Measurements from ENCODE around the gene TGM5. TPM values are rescaled to one million over a fixed set of nuclear protein-coding genes. Genes with fewer than 3 reads are reported as not detected.

TGM5 gene
- not detected for polyA plus RNA-seq (2013, experiment 1 of 2)
- not detected for polyA plus RNA-seq (2013, experiment 2 of 2)

- Histone ChIP-seq H3K27ac (ENCODE audit: low read length, poor library complexity, severe bottlenecking) (no peak within 1 kb of the TSS), H2AFZ (ENCODE audit: low read depth, low read length) (no peak within 1 kb of the TSS), H2BK5ac (ENCODE audit: low read depth, low read length, poor library complexity, severe bottlenecking) (no peak within 1 kb of the TSS), H3K4me2 (ENCODE audit: low read length, poor library complexity, severe bottlenecking) (no peak within 1 kb of the TSS), H3K79me1 (replicated peaks; ENCODE audit: low read length, poor library complexity, severe bottlenecking) (no peaks in the 10 kb centered on the region), H3K9ac (ENCODE audit: low read length) (no peak within 1 kb of the TSS), H3K4me3 (ENCODE audit: insufficient read depth in 1 of 2, low read depth in 1 of 2, low read length in 2 of 2) (no peak within 1 kb of the TSS), H4K91ac (ENCODE audit: low read length) (no peak within 1 kb of the TSS), H2BK120ac (ENCODE audit: low read depth, low read length) (no peak within 1 kb of the TSS), H3K27me3 (ENCODE audit: control insufficient read depth in 1 of 2, insufficient read depth in 1 of 2, low read length in 2 of 2) (peaks cover 56 to 78% of the 10 kb centered on the region in 2 experiments), H3K4ac (ENCODE audit: low read depth in 1 of 2, low read length in 2 of 2) (no peak within 1 kb of the TSS), H4K8ac (ENCODE audit: low read length) (no peak within 1 kb of the TSS), H3K36me3 (ENCODE audit: control insufficient read depth in 1 of 2, insufficient read depth in 2 of 2, low read depth in 1 of 2, low read length in 2 of 2) (no peaks in the 10 kb centered on the region), H2BK15ac (ENCODE audit: low read depth, poor library complexity, severe bottlenecking) (no peak within 1 kb of the TSS), H3K9me3 (ENCODE audit: control insufficient read depth, low read length) (no peaks in the 10 kb centered on the region), H3K23ac (ENCODE audit: low read length in 2 of 2) (no peak within 1 kb of the TSS), H3K14ac (ENCODE audit: low read length in 2 of 2) (peak within 1 kb of the TSS in 1 of 2 experiments; percentile 22), H2BK12ac (ENCODE audit: low read length in 2 of 2) (no peak within 1 kb of the TSS), H2AK5ac (ENCODE audit: low read length, severe bottlenecking) (no peak within 1 kb of the TSS), H3K18ac (ENCODE audit: low read depth in 1 of 2, low read length in 2 of 2) (no peak within 1 kb of the TSS), H3K4me1 (ENCODE audit: control insufficient read depth, insufficient read depth, low read depth, low read length) (no peaks in the 10 kb centered on the region)
- no peak for DNase-seq
- WGBS: 84% methylated on average over 8 of the region's 8 CpGs
These were observed at the start of gene TGM5 for GRCh38 chr15:43266834-43267233. Gene TGM5, minus strand, starts transcription at chr15:43266928. Its CDS starts 79 bp downstream, at chr15:43266849.

GRCh38 chr15:43314171-43314570, 47.4 kb upstream of the TGM5 start:
- Histone ChIP-seq H3K27ac (ENCODE audit: low read length, poor library complexity, severe bottlenecking) (no peak overlapping the region), H2BK120ac (ENCODE audit: low read depth, low read length) (no peak overlapping the region), H3K14ac (ENCODE audit: low read length in 2 of 2) (no peak overlapping the region), H2AK5ac (ENCODE audit: low read length, severe bottlenecking) (no peak overlapping the region), H3K9me3 (ENCODE audit: control insufficient read depth, low read length) (no peaks in the 10 kb centered on the region), H3K18ac (ENCODE audit: low read depth in 1 of 2, low read length in 2 of 2) (no peak overlapping the region), H3K4me1 (ENCODE audit: control insufficient read depth, insufficient read depth, low read depth, low read length) (peaks cover 2% of the 10 kb centered on the region), H2BK5ac (ENCODE audit: low read depth, low read length, poor library complexity, severe bottlenecking) (no peak overlapping the region), H3K4me2 (ENCODE audit: low read length, poor library complexity, severe bottlenecking) (no peak overlapping the region), H3K9ac (ENCODE audit: low read length) (no peak overlapping the region), H3K27me3 (ENCODE audit: control insufficient read depth in 1 of 2, insufficient read depth in 1 of 2, low read length in 2 of 2) (peaks cover 24 to 52% of the 10 kb centered on the region in 2 experiments), H3K79me1 (replicated peaks; ENCODE audit: low read length, poor library complexity, severe bottlenecking) (no peaks in the 10 kb centered on the region), H3K4ac (ENCODE audit: low read depth in 1 of 2, low read length in 2 of 2) (no peak overlapping the region), H2AFZ (ENCODE audit: low read depth, low read length) (no peak overlapping the region), H3K4me3 (ENCODE audit: insufficient read depth in 1 of 2, low read depth in 1 of 2, low read length in 2 of 2) (no peak overlapping the region), H2BK15ac (ENCODE audit: low read depth, poor library complexity, severe bottlenecking) (no peak overlapping the region), H4K8ac (ENCODE audit: low read length) (no peak overlapping the region), H4K91ac (ENCODE audit: low read length) (no peak overlapping the region), H3K36me3 (ENCODE audit: control insufficient read depth in 1 of 2, insufficient read depth in 2 of 2, low read depth in 1 of 2, low read length in 2 of 2) (no peaks in the 10 kb centered on the region), H2BK12ac (ENCODE audit: low read length in 2 of 2) (no peak overlapping the region), H3K23ac (ENCODE audit: low read length in 2 of 2) (no peak overlapping the region)
- WGBS: 45% methylated on average over 3 of the region's 3 CpGs
- peak; percentile 14 for DNase-seq

- peaks cover 37 to 60% of the 10 kb centered on the region in 2 experiments for H3K27me3 ChIP-seq (ENCODE audit: control insufficient read depth in 1 of 2, insufficient read depth in 1 of 2, low read length in 2 of 2)
- WGBS: 68% methylated on average over 4 of the region's 4 CpGs
- H3K23ac ChIP-seq (ENCODE audit: low read length in 2 of 2): no peak overlapping the region
- H3K9me3 ChIP-seq (ENCODE audit: control insufficient read depth, low read length): no peaks in the 10 kb centered on the region
- H4K8ac ChIP-seq (ENCODE audit: low read length): no peak overlapping the region
- no peak overlapping the region for H3K4ac ChIP-seq (ENCODE audit: low read depth in 1 of 2, low read length in 2 of 2)
- DNase-seq: no peak
- no peak overlapping the region for H2AK5ac ChIP-seq (ENCODE audit: low read length, severe bottlenecking)
- no peak overlapping the region for H3K9ac ChIP-seq (ENCODE audit: low read length)
- H3K36me3 ChIP-seq (ENCODE audit: control insufficient read depth in 1 of 2, insufficient read depth in 2 of 2, low read depth in 1 of 2, low read length in 2 of 2): no peaks in the 10 kb centered on the region
- H2BK120ac ChIP-seq (ENCODE audit: low read depth, low read length): no peak overlapping the region
- no peak overlapping the region for H3K18ac ChIP-seq (ENCODE audit: low read depth in 1 of 2, low read length in 2 of 2)
- no peak overlapping the region for H2BK12ac ChIP-seq (ENCODE audit: low read length in 2 of 2)
- H2BK5ac ChIP-seq (ENCODE audit: low read depth, low read length, poor library complexity, severe bottlenecking): no peak overlapping the region
- H3K4me1 ChIP-seq (ENCODE audit: control insufficient read depth, insufficient read depth, low read depth, low read length): no peaks in the 10 kb centered on the region
- no peak overlapping the region for H2AFZ ChIP-seq (ENCODE audit: low read depth, low read length)
- no peak overlapping the region for H3K27ac ChIP-seq (ENCODE audit: low read length, poor library complexity, severe bottlenecking)
- H4K91ac ChIP-seq (ENCODE audit: low read length): no peak overlapping the region
- H2BK15ac ChIP-seq (ENCODE audit: low read depth, poor library complexity, severe bottlenecking): no peak overlapping the region
- no peak overlapping the region for H3K14ac ChIP-seq (ENCODE audit: low read length in 2 of 2)
- H3K4me3 ChIP-seq (ENCODE audit: insufficient read depth in 1 of 2, low read depth in 1 of 2, low read length in 2 of 2): no peak overlapping the region
- H3K79me1 ChIP-seq (replicated peaks; ENCODE audit: low read length, poor library complexity, severe bottlenecking): no peaks in the 10 kb centered on the region
- H3K4me2 ChIP-seq (ENCODE audit: low read length, poor library complexity, severe bottlenecking): no peak overlapping the region
These were observed 45.6 kb upstream of the TGM5 start for GRCh38 chr15:43312378-43312777.

- Histone ChIP-seq H2BK15ac (ENCODE audit: low read depth, poor library complexity, severe bottlenecking) (peak within 1 kb of the TSS; percentile 6), H3K27me3 (ENCODE audit: control insufficient read depth in 1 of 2, insufficient read depth in 1 of 2, low read length in 2 of 2) (peaks cover 17 to 50% of the 10 kb centered on the region in 2 experiments), H3K23ac (ENCODE audit: low read length in 2 of 2) (no peak within 1 kb of the TSS), H3K18ac (ENCODE audit: low read depth in 1 of 2, low read length in 2 of 2) (no peak within 1 kb of the TSS), H2AFZ (ENCODE audit: low read depth, low read length) (no peak within 1 kb of the TSS), H3K36me3 (ENCODE audit: control insufficient read depth in 1 of 2, insufficient read depth in 2 of 2, low read depth in 1 of 2, low read length in 2 of 2) (no peaks in the 10 kb centered on the region), H3K4ac (ENCODE audit: low read depth in 1 of 2, low read length in 2 of 2) (no peak within 1 kb of the TSS), H3K79me1 (replicated peaks; ENCODE audit: low read length, poor library complexity, severe bottlenecking) (no peaks in the 10 kb centered on the region), H3K4me1 (ENCODE audit: control insufficient read depth, insufficient read depth, low read depth, low read length) (no peaks in the 10 kb centered on the region), H3K9ac (ENCODE audit: low read length) (no peak within 1 kb of the TSS), H3K4me2 (ENCODE audit: low read length, poor library complexity, severe bottlenecking) (no peak within 1 kb of the TSS), H2BK120ac (ENCODE audit: low read depth, low read length) (no peak within 1 kb of the TSS), H3K9me3 (ENCODE audit: control insufficient read depth, low read length) (no peaks in the 10 kb centered on the region), H4K8ac (ENCODE audit: low read length) (no peak within 1 kb of the TSS), H3K4me3 (ENCODE audit: insufficient read depth in 1 of 2, low read depth in 1 of 2, low read length in 2 of 2) (no peak within 1 kb of the TSS), H2BK5ac (ENCODE audit: low read depth, low read length, poor library complexity, severe bottlenecking) (no peak within 1 kb of the TSS), H3K27ac (ENCODE audit: low read length, poor library complexity, severe bottlenecking) (no peak within 1 kb of the TSS), H2BK12ac (ENCODE audit: low read length in 2 of 2) (no peak within 1 kb of the TSS), H2AK5ac (ENCODE audit: low read length, severe bottlenecking) (no peak within 1 kb of the TSS), H3K14ac (ENCODE audit: low read length in 2 of 2) (no peak within 1 kb of the TSS), H4K91ac (ENCODE audit: low read length) (no peak within 1 kb of the TSS)
- 95% methylated on average over 9 of the region's 11 CpGs for WGBS
- no peak for DNase-seq
These were observed 35.6 kb upstream of the TGM5 start, which contains the start of gene TGM7 for GRCh38 chr15:43302205-43302817. Gene TGM7, minus strand, starts transcription at chr15:43302255.
